ENCODE results near the gene COX19. TPM values are rescaled to one million over a fixed set of nuclear protein-coding genes. Genes with fewer than 3 reads are reported as not detected.

COX19 gene
- total RNA-seq, 1 experiment from 2014 or later: 14.0 TPM

DNA sequence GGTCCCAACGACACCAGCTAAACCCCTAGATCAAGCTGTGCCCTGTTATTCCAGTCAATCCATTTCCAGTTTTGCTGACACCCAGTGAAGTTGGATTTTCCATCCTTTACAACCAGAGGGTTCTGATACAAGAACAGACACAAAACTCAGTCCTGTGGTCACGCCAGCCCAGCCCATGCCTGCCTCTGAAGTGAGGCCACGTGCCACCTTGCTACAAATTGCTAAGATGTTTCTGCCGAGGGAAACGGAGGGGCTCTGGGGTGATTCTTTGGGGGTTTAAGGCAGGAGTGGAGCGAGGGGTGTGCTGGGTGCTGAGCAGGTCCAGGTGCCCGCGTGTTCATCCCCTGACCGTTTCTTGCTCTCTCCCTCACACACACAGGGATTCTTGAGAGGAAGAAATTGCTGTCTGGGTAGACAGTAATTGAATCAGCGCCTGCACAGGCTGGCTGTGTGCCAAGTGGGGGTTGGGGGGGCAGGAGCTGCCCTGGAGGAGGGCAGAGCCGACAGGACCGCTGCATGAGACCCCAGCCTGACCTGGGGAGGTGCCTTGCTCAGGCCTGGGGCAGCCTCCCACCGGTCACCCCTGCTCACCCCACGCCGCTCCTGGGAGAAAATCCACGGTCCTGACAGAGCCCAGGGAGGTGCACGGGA is 58.9 kb downstream of the COX19 start:
- Histone ChIP-seq H3K27me3 (ENCODE audit: insufficient read depth, low read length) (no peaks in the 10 kb centered on the region), H4K20me1 (ENCODE audit: insufficient read depth) (no peaks in the 10 kb centered on the region), H3K36me3 (ENCODE audit: control insufficient read depth in 1 of 2, insufficient read depth in 2 of 2, low read length in 2 of 2) (no peaks in the 10 kb centered on the region), H3K9me3 (ENCODE audit: control insufficient read depth in 1 of 2, insufficient read depth in 1 of 2, low read depth in 1 of 2, low read length in 2 of 2) (no peaks in the 10 kb centered on the region), H3K27ac (ENCODE audit: low read depth, low read length) (no peak overlapping the region), H3K9ac (ENCODE audit: low read length) (no peak overlapping the region), H3K4me1 (ENCODE audit: control insufficient read depth in 1 of 2, insufficient read depth in 2 of 2, low read length in 2 of 2) (peaks cover 4 to 8% of the 10 kb centered on the region in 2 experiments; a peak in 3 of 4 replicates), H2AFZ (ENCODE audit: low read depth, low read length, poor library complexity, severe bottlenecking) (no peak overlapping the region), H3K9me2 (ENCODE audit: insufficient read depth) (no peaks in the 10 kb centered on the region), H3K4me2 (ENCODE audit: low read length) (no peak overlapping the region), H3K4me3 (replicated peaks in 1 of 2; ENCODE audit: low read depth in 1 of 2, low read length in 2 of 2) (no peak overlapping the region), H3K79me2 (ENCODE audit: insufficient read depth, low read length) (no peaks in the 10 kb centered on the region)
- POLR2A ChIA-PET: no interaction called here
- TF ChIP-seq CBX3 (IDR thresholded peaks at IDR 0.05; ENCODE audit: low read depth) (no peak), RAD21 (IDR thresholded peaks at IDR 0.05; ENCODE audit: low read depth) (no peak), JUND (IDR thresholded peaks at IDR 0.05) (no peak), TCF7L2 (IDR thresholded peaks at IDR 0.05; ENCODE audit: borderline replicate concordance, extremely low read depth, insufficient read depth, insufficient read length) (no peak)
- TF ChIP-seq, protein P1, sequence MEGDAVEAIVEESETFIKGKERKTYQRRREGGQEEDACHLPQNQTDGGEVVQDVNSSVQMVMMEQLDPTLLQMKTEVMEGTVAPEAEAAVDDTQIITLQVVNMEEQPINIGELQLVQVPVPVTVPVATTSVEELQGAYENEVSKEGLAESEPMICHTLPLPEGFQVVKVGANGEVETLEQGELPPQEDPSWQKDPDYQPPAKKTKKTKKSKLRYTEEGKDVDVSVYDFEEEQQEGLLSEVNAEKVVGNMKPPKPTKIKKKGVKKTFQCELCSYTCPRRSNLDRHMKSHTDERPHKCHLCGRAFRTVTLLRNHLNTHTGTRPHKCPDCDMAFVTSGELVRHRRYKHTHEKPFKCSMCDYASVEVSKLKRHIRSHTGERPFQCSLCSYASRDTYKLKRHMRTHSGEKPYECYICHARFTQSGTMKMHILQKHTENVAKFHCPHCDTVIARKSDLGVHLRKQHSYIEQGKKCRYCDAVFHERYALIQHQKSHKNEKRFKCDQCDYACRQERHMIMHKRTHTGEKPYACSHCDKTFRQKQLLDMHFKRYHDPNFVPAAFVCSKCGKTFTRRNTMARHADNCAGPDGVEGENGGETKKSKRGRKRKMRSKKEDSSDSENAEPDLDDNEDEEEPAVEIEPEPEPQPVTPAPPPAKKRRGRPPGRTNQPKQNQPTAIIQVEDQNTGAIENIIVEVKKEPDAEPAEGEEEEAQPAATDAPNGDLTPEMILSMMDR (IDR thresholded peaks at IDR 0.05 in 2 of 3, conservative IDR thresholded peaks at IDR 0.05 in 1 of 3; ENCODE audit: borderline replicate concordance in 1 of 3, insufficient read depth in 1 of 3, low read depth in 2 of 3, low read length in 2 of 3): no peak
- intact Hi-C loops (cut with micrococcal nuclease): no loop called here
- CTCF ChIA-PET: no interaction called here
- BruUV-seq (replicated peaks): no TSS peak
- RAD21 ChIA-PET (ENCODE audit: low non-redundant PET in 1 of 2, low total read pairs in 2 of 2, uncharacterized antibody in 2 of 2, unreplicated experiment in 2 of 2): no interaction called here
- DNase-seq (ENCODE audit: low read depth, low spot score) (no peak), ATAC-seq (no peak)

MicroRNAs within 50 kb of the gene (microRNA counts, 767-probe panel; counts per million panel counts)
- not detected for microRNA hsa-miR-339-3p
- microRNA hsa-miR-339-5p: not detected

Small RNAs within 50 kb of the gene (microRNA-seq; reads per million reads assigned to microRNA genes)
- gene MIR339 (ENCODE audit: borderline number of aligned reads): 1,350 reads per million, percentile 82 among the genes with 10 or more reads in this experiment

Other genes with a start within 250 kb of the COX19 start
- 69.4 TPM for gene DNAAF5, start 248.8 kb downstream of the COX19 start, total RNA-seq (2021; ENCODE audit: unreplicated experiment)
- gene PRKAR1B, start 248.3 kb downstream of the COX19 start, total RNA-seq (2021; ENCODE audit: unreplicated experiment): 14.1 TPM
- gene SUN1, start 143.1 kb downstream of the COX19 start, total RNA-seq (2021; ENCODE audit: unreplicated experiment): 181 TPM
- gene GET4, start 99.0 kb downstream of the COX19 start, total RNA-seq (2021; ENCODE audit: unreplicated experiment): 44.8 TPM
- 34.0 TPM for gene ADAP1, start 20.9 kb downstream of the COX19 start, total RNA-seq (2021; ENCODE audit: unreplicated experiment)
- gene CYP2W1, start 7.6 kb upstream of the COX19 start, total RNA-seq (2021; ENCODE audit: unreplicated experiment): not detected
- 2.4 TPM for gene GPR146, start 69.0 kb upstream of the COX19 start, total RNA-seq (2021; ENCODE audit: unreplicated experiment)
- gene GPER1, start 112.6 kb upstream of the COX19 start, total RNA-seq (2021; ENCODE audit: unreplicated experiment): 1.2 TPM
- gene ZFAND2A, start 184.6 kb upstream of the COX19 start, total RNA-seq (2021; ENCODE audit: unreplicated experiment): 19.1 TPM

Data from HCT116 (cell line).